Lower leg skin (tissue), 3 donors: ENCODE data around the gene DTNBP1.

Experiments used
- CTCF ChIP-seq, 3 donors: fragments of 450-650 bp; IDR thresholded peaks; one replicate each; pipeline ENCODE4 v1.5.1; 2016; ENCODE audit warnings: antibody characterized with exemption in 3 of 3, mild to moderate bottlenecking in 3 of 3, moderate library complexity in 2 of 3
- POLR2A ChIP-seq, 2 donors: fragments of 450-650 bp; IDR thresholded peaks; one replicate each; pipeline ENCODE4 v1.6.1; 2016 to 2017; ENCODE audit warnings: antibody characterized with exemption in 2 of 2, mild to moderate bottlenecking in 1 of 2, moderate library complexity in 1 of 2

DNA sequence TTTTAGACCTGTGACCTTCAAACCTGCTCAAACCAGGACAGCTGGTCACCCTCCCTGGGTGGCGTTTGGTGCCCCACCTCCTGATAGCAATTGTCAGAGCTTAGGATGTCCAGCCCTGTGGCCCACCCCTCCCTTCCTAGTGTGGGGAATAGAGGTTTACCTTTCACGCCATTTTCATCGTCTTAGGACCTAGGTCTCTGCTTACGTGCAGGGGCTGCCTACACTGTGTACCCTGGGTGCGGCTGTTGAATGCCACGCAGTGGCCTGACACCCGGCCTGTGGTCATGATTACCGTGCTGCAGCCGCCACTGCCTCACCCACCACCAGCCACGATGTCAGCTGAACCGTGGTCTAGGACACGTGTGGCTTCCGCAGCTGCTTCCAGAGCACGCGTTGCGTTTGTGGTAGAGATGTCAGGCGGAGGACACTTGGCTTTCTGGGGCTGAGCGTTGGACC lies 157.3 kb downstream of the DTNBP1 start:
- TF ChIP-seq CTCF (IDR thresholded peaks at IDR 0.05) (no peak), POLR2A (IDR thresholded peaks at IDR 0.05) (no peak)
